OCI-LY3 (cell line): ENCODE data around the gene UPB1.

Experiments used
- CTCF ChIP-seq: fragments of 200-600, 300-600 bp; sonication (generic); IDR thresholded peaks from 2 replicates; pipeline ENCODE4 v1.5.1; 2014; ENCODE audit warnings: antibody characterized with exemption, low read length, low read depth
- EZH2phosphoT487 ChIP-seq: fragments of 200-600 bp; shearing (Covaris generic); IDR thresholded peaks from 2 replicates; pipeline ENCODE4 v1.6.1; 2018; ENCODE audit warnings: antibody characterized with exemption, mixed run types, low read depth

GRCh38 chr22:24548812-24549211, 53.7 kb downstream of the UPB1 start:
- TF ChIP-seq CTCF (no peak), EZH2phosphoT487 (no peak)
